ENCODE results near the gene ITGAV.

The ITGAV gene

DNA sequence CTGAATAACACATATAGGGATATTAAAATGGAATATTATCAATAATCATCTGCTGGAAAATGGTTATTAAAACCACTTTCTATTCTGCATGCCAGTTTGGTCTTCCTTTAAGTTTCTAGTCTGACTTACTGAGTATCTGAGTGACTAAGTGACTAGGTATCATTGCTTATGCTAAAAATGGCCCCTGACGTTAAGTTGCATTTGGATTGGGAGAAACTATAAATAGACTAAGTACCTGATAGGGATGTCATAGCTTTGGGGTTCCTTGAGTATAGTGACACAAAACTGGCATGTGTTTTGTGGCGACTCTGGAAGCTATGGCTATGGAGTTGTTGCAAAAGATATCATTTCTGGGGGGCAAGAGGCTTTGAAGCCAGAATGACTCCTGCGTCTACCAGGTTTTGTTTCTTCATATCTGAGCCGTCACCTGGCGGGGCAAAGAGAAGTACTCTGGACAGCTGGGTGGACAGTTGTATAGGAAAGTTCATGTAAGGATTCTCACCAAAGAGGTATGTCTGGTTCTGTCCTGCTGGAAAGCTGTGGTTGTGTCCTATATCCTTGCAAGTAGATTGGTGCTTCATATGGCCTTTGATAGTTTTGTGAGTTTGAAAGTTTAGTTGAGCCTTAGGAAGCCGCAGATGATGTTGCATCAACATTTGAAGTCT is 17.9 kb downstream of the ITGAV start:
- Histone ChIP-seq H3K36me3 (ENCODE audit: insufficient read depth, low read length) (peaks cover 6% of the 10 kb centered on the region; the same call in 1 of the 2 replicates), H2AFZ (ENCODE audit: low read length) (no peak overlapping the region), H3K4me3 (ENCODE audit: low read length, poor library complexity, severe bottlenecking) (no peak overlapping the region), H4K20me1 (ENCODE audit: insufficient read depth, low read length, poor library complexity, severe bottlenecking) (no peaks in the 10 kb centered on the region), H3K79me2 (ENCODE audit: insufficient read depth, low read length) (no peaks in the 10 kb centered on the region), H3K9ac (ENCODE audit: low read depth, low read length, poor library complexity, severe bottlenecking) (no peak overlapping the region), H3K4me2 (ENCODE audit: low read depth, low read length, poor library complexity, severe bottlenecking) (no peak overlapping the region), H3F3A (ENCODE audit: low read depth) (no peaks in the 10 kb centered on the region), H3K9me2 (replicated peaks; ENCODE audit: low read depth, low read length) (no peaks in the 10 kb centered on the region), H3K9me3 (ENCODE audit: insufficient read depth, low read depth, low read length) (no peaks in the 10 kb centered on the region), H3K27me3 (ENCODE audit: insufficient read depth, low read length, poor library complexity, severe bottlenecking) (no peaks in the 10 kb centered on the region), H3K4me1 (ENCODE audit: insufficient read depth, low read length, poor library complexity, severe bottlenecking) (no peaks in the 10 kb centered on the region)
- no peak for TF ChIP-seq EZH2phosphoT487 (IDR thresholded peaks at IDR 0.05; ENCODE audit: borderline replicate concordance)
- TF ChIP-seq, protein P1, sequence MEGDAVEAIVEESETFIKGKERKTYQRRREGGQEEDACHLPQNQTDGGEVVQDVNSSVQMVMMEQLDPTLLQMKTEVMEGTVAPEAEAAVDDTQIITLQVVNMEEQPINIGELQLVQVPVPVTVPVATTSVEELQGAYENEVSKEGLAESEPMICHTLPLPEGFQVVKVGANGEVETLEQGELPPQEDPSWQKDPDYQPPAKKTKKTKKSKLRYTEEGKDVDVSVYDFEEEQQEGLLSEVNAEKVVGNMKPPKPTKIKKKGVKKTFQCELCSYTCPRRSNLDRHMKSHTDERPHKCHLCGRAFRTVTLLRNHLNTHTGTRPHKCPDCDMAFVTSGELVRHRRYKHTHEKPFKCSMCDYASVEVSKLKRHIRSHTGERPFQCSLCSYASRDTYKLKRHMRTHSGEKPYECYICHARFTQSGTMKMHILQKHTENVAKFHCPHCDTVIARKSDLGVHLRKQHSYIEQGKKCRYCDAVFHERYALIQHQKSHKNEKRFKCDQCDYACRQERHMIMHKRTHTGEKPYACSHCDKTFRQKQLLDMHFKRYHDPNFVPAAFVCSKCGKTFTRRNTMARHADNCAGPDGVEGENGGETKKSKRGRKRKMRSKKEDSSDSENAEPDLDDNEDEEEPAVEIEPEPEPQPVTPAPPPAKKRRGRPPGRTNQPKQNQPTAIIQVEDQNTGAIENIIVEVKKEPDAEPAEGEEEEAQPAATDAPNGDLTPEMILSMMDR (conservative IDR thresholded peaks at IDR 0.05; ENCODE audit: low read length): no peak

DNA sequence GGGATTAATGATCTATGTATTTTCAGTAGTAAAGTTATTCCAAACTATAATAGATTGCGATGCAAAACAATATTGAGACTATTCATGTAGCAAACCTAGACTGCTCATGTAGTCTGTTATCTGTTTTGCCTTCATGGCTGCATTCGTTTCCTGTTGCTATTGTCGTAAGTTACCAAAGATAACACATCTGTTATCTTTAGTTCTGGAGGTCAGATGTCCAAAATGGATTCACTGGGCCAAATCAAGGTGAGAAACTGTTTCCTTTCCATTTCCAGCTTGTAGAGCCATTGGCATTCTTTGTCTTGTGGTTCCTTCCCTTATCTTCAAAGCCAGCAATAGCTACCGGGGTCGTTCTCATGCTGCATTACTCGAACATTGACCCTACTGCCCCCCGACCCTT is 20.9 kb downstream of the ITGAV start:
- Histone ChIP-seq H3F3A (ENCODE audit: low read depth) (no peaks in the 10 kb centered on the region), H3K4me1 (ENCODE audit: insufficient read depth, low read length, poor library complexity, severe bottlenecking) (no peaks in the 10 kb centered on the region), H3K36me3 (ENCODE audit: insufficient read depth, low read length) (peaks cover 6% of the 10 kb centered on the region; the same call in 1 of the 2 replicates), H3K4me3 (ENCODE audit: low read length, poor library complexity, severe bottlenecking) (no peak overlapping the region), H3K27me3 (ENCODE audit: insufficient read depth, low read length, poor library complexity, severe bottlenecking) (no peaks in the 10 kb centered on the region), H4K20me1 (ENCODE audit: insufficient read depth, low read length, poor library complexity, severe bottlenecking) (no peaks in the 10 kb centered on the region), H3K4me2 (ENCODE audit: low read depth, low read length, poor library complexity, severe bottlenecking) (no peak overlapping the region), H2AFZ (ENCODE audit: low read length) (no peak overlapping the region), H3K9me3 (ENCODE audit: insufficient read depth, low read depth, low read length) (no peaks in the 10 kb centered on the region), H3K9ac (ENCODE audit: low read depth, low read length, poor library complexity, severe bottlenecking) (no peak overlapping the region), H3K79me2 (ENCODE audit: insufficient read depth, low read length) (no peaks in the 10 kb centered on the region), H3K9me2 (replicated peaks; ENCODE audit: low read depth, low read length) (no peaks in the 10 kb centered on the region)
- TF ChIP-seq, protein P1 (conservative IDR thresholded peaks at IDR 0.05; ENCODE audit: low read length): no peak
- TF ChIP-seq EZH2phosphoT487 (IDR thresholded peaks at IDR 0.05; ENCODE audit: borderline replicate concordance): no peak

DNA sequence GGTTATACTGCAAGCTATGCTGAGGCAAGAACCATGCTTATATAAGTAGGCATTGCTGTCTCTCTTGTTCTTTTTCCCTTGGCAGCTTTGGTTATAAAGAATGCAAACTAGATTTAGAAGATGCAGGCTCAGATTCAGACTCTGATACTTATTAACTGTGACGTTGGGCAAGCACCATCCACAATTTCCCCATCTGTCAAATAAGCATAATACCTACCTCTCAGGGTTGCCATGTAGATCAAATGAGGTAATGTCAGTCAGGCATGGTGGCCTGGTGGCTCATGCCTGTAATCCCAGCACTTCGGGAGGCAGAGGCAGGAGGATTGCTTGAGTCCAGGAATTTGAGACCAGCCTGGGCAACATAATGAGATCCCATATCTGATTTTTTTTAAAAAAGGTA is 21.7 kb downstream of the ITGAV start:
- Histone ChIP-seq H3K9me2 (replicated peaks; ENCODE audit: low read depth, low read length) (no peaks in the 10 kb centered on the region), H3K4me2 (ENCODE audit: low read depth, low read length, poor library complexity, severe bottlenecking) (no peak overlapping the region), H3K9me3 (ENCODE audit: insufficient read depth, low read depth, low read length) (no peaks in the 10 kb centered on the region), H3F3A (ENCODE audit: low read depth) (no peaks in the 10 kb centered on the region), H3K79me2 (ENCODE audit: insufficient read depth, low read length) (no peaks in the 10 kb centered on the region), H3K4me1 (ENCODE audit: insufficient read depth, low read length, poor library complexity, severe bottlenecking) (no peaks in the 10 kb centered on the region), H3K9ac (ENCODE audit: low read depth, low read length, poor library complexity, severe bottlenecking) (no peak overlapping the region), H3K36me3 (ENCODE audit: insufficient read depth, low read length) (peaks cover 1% of the 10 kb centered on the region; the same call in 1 of the 2 replicates), H4K20me1 (ENCODE audit: insufficient read depth, low read length, poor library complexity, severe bottlenecking) (no peaks in the 10 kb centered on the region), H3K4me3 (ENCODE audit: low read length, poor library complexity, severe bottlenecking) (no peak overlapping the region), H2AFZ (ENCODE audit: low read length) (no peak overlapping the region), H3K27me3 (ENCODE audit: insufficient read depth, low read length, poor library complexity, severe bottlenecking) (no peaks in the 10 kb centered on the region)
- TF ChIP-seq, protein P1 (conservative IDR thresholded peaks at IDR 0.05; ENCODE audit: low read length): no peak
- TF ChIP-seq EZH2phosphoT487 (IDR thresholded peaks at IDR 0.05; ENCODE audit: borderline replicate concordance): no peak
